ENCODE measurements around the gene LIN37. TPM values are rescaled to one million over a fixed set of nuclear protein-coding genes. Genes with fewer than 3 reads are reported as not detected.

The LIN37 gene
- total and polyA plus RNA-seq, 4 donors: 4.4 to 16.2 (median 13.8) TPM

DNA sequence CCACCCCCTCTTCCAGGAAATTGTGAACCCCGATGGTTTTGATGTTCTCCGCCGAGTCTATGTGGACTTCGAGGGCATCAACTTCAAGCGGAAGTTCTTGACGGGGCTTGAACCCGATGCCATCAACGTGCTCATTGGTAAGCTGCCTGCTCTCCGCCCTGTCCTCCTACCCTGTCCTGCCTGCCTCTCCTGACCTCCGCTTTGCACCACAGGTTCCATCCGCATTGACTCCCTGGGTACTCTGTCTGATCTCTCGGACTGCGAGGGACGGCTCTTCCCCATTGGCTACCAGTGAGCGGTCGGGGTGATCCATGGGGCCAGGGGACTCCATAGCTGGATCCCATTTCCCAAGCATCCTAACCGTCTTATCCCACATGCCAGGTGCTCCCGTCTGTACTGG lies 18.1 kb upstream of the LIN37 start:
- ATAC-seq (ENCODE audit: insufficient read depth, low FRiP score): no peak
- 93 to 94% methylated on average over 18 of the region's 18 CpGs for WGBS, 2 donors
- Histone ChIP-seq H3K36me3 (ENCODE audit: control insufficient read depth in 4 of 4, insufficient read depth in 4 of 4, low read length in 4 of 4) (peaks cover 5 to 87% (median 38%) of the 10 kb centered on the region in 4 donors), H3K4me3 (no peak overlapping the region), H3K4me1 (ENCODE audit: control insufficient read depth in 5 of 5, insufficient read depth in 5 of 5, low read length in 5 of 5) (no peaks in the 10 kb centered on the region), H3K9ac (ENCODE audit: insufficient read depth in 1 of 2, low read length in 2 of 2) (no peak overlapping the region), H3K27me3 (ENCODE audit: control insufficient read depth in 3 of 3, insufficient read depth in 3 of 3, low read length in 2 of 3) (no peaks in the 10 kb centered on the region), H3K9me3 (ENCODE audit: control insufficient read depth in 4 of 4, insufficient read depth in 3 of 4, low read length in 3 of 4) (no peaks in the 10 kb centered on the region), H3K27ac (ENCODE audit: low read depth in 1 of 2, low read length in 1 of 2) (no peak overlapping the region)
- no peak for DNase-seq
- TF ChIP-seq, protein P1, sequence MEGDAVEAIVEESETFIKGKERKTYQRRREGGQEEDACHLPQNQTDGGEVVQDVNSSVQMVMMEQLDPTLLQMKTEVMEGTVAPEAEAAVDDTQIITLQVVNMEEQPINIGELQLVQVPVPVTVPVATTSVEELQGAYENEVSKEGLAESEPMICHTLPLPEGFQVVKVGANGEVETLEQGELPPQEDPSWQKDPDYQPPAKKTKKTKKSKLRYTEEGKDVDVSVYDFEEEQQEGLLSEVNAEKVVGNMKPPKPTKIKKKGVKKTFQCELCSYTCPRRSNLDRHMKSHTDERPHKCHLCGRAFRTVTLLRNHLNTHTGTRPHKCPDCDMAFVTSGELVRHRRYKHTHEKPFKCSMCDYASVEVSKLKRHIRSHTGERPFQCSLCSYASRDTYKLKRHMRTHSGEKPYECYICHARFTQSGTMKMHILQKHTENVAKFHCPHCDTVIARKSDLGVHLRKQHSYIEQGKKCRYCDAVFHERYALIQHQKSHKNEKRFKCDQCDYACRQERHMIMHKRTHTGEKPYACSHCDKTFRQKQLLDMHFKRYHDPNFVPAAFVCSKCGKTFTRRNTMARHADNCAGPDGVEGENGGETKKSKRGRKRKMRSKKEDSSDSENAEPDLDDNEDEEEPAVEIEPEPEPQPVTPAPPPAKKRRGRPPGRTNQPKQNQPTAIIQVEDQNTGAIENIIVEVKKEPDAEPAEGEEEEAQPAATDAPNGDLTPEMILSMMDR (IDR thresholded peaks at IDR 0.05; ENCODE audit: control extremely low read depth, extremely low read depth): no peak

DNA sequence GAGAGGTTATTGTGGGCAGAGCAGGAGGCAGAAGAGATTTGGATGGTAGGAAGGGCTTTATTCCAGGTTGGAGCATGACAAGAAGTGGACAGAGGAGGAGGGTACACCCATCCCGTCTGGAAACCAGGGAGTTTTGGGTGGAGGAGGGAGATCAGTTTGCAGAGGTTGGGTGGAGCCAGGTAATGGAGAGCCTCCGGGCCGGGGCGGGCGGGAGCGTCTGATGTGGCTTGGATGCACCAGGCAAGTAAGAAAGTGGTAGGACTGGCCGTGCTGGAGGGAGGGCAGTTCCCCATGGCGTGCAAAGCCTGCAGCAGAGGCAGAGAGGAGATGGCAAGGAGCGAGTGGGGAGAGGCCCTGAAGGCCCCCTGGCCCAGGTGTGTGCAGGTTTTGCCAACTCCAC lies 17.0 kb upstream of the LIN37 start:
- WGBS, 2 donors: 86 to 90% methylated on average over 8 to 9 of the region's 9 CpGs
- H3K9me3 ChIP-seq (ENCODE audit: control insufficient read depth in 4 of 4, insufficient read depth in 3 of 4, low read length in 3 of 4): no peaks in the 10 kb centered on the region

DNA sequence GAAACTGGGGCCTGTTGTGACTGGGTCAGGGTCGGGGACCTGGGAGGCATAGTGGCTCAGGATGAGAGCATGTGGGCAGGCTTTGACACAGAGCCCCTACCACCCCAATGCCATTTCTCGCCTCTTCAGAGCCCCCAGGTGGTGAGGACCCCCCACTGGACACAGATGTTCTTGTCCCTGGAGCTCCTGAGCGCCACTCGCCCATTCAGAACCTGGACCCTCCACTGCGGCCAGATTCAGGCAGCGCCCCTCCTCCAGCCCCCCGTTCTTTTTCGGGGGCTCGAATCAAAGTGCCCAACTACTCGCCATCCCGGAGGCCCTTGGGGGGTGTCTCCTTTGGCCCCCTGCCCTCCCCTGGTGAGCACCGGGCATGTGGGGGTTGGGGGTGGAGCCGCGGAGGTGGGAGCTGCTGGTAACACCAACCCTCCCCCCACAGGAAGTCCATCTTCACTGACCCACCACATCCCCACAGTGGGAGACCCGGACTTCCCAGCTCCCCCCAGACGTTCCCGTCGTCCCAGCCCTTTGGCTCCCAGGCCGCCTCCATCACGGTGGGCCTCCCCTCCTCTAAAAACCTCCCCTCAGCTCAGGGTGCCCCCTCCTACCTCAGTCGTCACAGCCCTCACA lies 16.5 kb upstream of the LIN37 start:
- Histone ChIP-seq H3K4me1 (ENCODE audit: control insufficient read depth in 5 of 5, insufficient read depth in 5 of 5, low read length in 5 of 5) (no peaks in the 10 kb centered on the region), H3K27me3 (ENCODE audit: control insufficient read depth in 3 of 3, insufficient read depth in 3 of 3, low read length in 2 of 3) (no peaks in the 10 kb centered on the region), H3K27ac (ENCODE audit: low read depth in 1 of 2, low read length in 1 of 2) (no peak overlapping the region), H3K36me3 (ENCODE audit: control insufficient read depth in 4 of 4, insufficient read depth in 4 of 4, low read length in 4 of 4) (peaks cover 5 to 83% (median 36%) of the 10 kb centered on the region in 4 donors), H3K9ac (ENCODE audit: insufficient read depth in 1 of 2, low read length in 2 of 2) (no peak overlapping the region), H3K9me3 (ENCODE audit: control insufficient read depth in 4 of 4, insufficient read depth in 3 of 4, low read length in 3 of 4) (no peaks in the 10 kb centered on the region), H3K4me3 (no peak overlapping the region)
- TF ChIP-seq, protein P1 (IDR thresholded peaks at IDR 0.05; ENCODE audit: control extremely low read depth, extremely low read depth): no peak
- DNase-seq (no peak), ATAC-seq (ENCODE audit: insufficient read depth, low FRiP score) (no peak)
- 90% methylated on average over 21 of the region's 21 CpGs for WGBS, 2 donors

More for the DNA sequence above, 17.0 kb upstream of the LIN37 start:
- Histone ChIP-seq H3K4me1 (ENCODE audit: control insufficient read depth in 5 of 5, insufficient read depth in 5 of 5, low read length in 5 of 5) (no peaks in the 10 kb centered on the region), H3K27me3 (ENCODE audit: control insufficient read depth in 3 of 3, insufficient read depth in 3 of 3, low read length in 2 of 3) (no peaks in the 10 kb centered on the region), H3K4me3 (no peak overlapping the region), H3K9ac (ENCODE audit: insufficient read depth in 1 of 2, low read length in 2 of 2) (no peak overlapping the region), H3K36me3 (ENCODE audit: control insufficient read depth in 4 of 4, insufficient read depth in 4 of 4, low read length in 4 of 4) (peaks cover 5 to 82% (median 34%) of the 10 kb centered on the region in 4 donors), H3K27ac (ENCODE audit: low read depth in 1 of 2, low read length in 1 of 2) (no peak overlapping the region)
- TF ChIP-seq, protein P1 (IDR thresholded peaks at IDR 0.05; ENCODE audit: control extremely low read depth, extremely low read depth): no peak
- ATAC-seq (ENCODE audit: insufficient read depth, low FRiP score) (no peak), DNase-seq (no peak)

Measured in lung (tissue), 12 donors.